NCI-H146 treated with DMSO at 0.1 percent for 48 hours (cell line): ENCODE results near the gene BRD4.

Source experiments
- DNase-seq: peaks from one replicate; lab custom pipeline; 2025; ENCODE audit not compliant: unreplicated experiment; lab: John Stamatoyannopoulos, UW

Gene BRD4

DNA sequence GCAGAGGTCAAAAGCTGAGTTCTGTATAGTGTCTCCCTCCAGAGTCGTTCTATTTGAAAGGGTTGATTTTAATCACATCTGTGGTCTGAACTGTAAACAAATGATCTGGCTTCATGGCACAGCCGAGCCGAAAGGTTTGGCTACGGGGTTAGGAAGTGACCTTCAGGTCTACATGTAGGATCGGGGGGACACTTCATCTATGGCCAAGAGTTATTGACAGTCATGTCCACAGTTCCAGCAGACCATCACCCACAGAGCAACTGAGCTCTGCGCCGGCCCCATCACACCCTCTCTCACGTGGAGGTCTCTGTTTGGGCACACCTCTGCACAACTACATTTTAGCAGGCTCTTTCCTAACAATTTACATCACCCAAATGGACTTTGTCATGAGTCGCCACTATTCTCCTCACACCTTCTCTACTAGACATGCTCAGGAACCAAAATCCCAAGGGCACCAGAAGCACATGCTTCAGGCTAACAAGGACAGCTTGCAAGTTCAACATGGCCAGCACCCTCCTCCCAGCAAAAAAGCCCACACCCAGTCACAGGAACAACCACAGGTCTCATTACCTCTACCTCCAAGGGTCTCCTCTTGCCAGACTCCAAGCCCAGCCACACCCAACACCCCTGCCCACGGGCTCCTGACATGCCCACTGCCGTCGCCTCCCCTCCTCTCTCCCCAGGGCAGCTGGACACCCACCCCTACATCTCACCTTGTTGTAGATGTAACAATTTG, 64.0 kb downstream of the BRD4 start:
- DNase-seq: no peak

DNA sequence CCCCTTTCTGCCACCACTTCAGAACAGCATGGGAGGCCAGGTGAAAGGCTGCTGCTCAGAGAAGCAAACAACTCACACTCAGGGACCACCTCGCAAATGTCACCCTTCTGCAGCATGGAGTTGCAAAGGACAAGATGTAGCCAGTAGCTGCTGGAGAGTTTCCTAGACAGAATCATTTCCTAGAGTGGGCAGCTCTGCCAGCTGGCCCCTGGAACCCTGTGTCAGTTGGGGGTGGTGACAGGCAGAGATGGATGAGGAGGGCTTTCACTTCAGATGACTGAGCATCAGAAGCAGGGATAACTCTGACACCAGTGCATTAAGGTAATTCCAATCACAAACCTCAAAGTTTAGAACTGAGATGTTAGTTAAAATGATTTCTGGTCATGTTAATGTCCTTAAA, 65.7 kb downstream of the BRD4 start:
- no peak for DNase-seq

DNA sequence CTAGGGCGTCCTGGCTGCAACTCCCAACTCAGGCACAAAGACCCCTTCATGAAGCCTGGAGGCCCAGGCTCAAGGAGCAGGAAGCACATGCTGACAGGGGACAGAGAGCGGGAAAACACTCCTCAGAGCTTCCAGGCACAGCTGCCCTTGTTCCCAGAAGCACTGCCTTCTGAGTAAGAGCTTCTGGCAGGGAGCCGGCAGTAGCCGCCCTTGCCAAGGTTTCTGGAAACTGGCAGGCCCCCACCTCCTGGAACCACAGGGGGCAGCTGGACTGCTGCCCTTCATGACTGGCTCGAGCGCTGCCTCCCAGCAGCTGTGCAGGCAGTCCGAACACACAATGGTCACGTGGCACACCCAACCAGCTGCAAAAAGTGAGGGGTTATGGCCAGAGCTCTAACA, 66.5 kb downstream of the BRD4 start:
- DNase-seq: no peak

DNA sequence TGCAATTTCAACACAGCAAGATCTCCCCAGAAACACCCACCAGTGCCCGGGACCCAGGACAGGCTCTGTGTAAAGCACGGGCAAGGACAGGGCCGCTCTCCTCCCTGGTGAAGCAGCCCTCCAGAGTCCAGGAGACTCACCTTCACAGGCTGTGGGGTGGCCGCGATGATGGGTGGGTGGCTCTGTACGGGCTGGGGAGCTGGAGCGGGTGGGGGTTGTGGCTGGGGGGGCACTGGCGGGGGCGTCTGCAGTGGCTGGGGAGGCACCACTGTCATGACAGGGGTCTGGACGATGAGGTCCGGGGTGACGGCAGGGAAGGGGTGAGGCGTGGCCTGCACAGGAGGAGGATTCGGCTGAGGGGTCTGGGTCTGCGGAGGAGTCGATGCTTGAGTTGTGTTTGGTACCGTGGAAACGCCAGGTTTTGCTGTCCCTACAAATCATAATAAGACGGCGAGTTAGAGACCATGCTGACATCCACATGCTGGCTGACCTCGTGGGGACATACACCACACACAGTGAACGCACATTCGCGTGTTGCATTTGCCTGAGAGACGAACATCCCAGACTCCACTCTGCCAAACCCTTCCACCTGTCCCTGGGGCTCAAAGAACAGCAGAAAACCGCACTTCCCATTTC, 67.0 kb downstream of the BRD4 start:
- DNase-seq: no peak

GRCh38 chr19:15264933-15265206, 67.5 kb downstream of the BRD4 start:
- no peak for DNase-seq

DNA sequence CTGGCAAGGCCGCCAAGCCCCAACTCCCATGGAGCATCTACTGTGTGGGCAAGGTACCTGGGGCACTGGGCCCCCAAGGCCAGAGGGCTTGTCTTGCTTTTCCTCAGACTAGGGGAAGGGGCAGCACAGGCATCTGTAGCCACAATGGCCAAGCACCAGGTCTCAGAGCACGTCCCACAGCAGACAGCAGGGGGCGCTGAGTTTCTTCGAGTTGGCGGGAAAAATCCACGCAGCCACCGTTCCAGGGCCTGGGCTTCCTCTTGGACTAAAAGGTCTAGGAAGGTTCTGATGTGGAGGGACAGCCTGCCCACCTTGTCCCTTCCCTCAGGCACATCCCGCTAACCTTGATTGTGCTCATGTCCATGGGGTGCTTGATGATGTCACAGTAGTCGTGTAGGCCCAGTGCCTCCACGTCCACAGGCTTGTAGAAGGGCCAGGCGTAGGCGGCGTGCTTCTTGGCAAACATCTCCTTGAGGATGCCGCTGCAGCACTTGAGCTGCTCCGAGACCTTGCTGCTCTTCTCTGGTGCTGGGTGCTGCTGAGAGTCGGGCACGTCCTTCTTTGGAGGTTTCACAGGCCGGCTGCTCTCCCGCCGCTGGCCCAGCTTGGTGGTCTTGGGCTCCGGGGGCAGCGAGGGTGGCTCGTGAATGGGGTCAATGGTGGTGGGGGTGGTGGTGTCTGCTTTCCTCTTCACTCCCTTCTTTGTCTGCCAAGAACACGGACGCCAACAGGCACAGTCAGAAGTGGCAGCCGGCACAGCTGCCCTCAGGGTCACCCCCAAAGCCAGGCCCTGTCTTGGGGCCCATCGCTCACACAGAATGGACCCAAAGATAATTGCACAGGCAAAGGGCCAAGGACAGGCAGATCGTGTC, 68.0 kb downstream of the BRD4 start:
- no peak for DNase-seq

DNA sequence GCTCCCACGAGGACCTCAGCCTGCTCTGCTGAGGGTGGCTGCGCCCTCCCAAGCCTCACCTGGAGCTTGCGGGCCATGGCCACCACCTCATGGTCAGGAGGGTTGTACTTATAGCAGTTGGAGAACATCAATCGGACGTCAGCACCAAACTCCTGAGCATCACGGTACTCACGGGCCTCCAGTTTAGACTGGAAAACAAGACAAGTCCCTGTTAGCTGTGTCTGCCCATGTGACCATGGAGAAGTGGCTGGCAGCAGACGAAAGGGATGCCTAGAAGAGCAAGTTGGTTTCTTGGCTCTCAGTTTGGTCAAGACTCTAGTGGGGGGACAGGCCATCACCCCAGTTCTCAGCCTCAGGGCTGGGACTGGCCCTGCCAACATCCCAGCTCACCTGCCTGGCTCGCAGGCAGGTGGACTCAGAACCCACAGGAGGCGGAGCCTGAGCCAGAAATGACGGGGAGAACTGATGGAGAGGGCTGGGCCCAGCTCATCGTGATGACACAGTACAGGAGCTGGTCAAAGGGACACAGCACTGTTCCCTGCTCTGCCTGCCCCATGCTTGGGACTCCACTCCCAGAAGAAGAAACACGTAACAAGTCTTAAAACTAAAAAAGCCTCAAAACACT, 68.9 kb downstream of the BRD4 start:
- DNase-seq: no peak

DNA sequence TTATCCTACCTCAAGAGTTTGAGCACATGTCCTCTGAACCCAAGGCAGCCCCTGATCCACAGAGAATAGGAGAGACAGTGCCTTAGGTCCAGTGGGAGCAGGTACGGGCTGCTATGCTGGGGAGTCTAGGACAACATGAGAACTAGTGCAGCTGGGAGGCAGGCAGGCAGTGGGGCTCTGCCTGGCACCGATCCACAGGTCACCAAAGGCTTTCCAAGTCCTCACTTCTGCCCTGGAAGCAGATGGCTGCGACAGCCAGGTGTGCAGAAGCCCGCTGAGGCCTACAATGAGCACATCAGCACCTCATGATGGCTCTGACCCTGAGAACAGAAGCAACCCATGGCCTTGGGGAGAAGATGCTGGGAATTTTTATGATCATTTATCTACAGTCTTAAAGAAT, 70.3 kb downstream of the BRD4 start:
- no peak for DNase-seq

GRCh38 chr19:15260939-15261338, 71.4 kb downstream of the BRD4 start:
- no peak for DNase-seq

DNA sequence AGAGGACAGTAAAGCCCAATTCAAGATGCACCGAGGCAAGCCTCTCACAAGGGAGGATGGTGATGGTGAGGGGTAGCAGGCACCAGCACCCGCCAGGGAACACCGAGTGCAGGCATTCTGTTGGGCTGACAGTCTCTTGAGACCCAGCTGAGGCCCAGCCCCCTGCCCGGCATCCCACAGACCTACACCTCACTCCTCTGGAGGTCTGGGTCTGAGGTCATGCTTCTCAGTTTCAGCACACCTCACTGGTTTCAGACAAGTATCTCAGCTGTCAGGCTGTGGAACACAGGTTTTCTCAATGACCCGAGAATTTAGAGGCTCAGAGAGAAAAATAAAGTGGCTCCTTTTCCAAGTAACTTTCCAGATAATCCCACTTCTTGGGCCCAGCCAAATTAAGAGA, 72.4 kb downstream of the BRD4 start:
- DNase-seq: no peak

DNA sequence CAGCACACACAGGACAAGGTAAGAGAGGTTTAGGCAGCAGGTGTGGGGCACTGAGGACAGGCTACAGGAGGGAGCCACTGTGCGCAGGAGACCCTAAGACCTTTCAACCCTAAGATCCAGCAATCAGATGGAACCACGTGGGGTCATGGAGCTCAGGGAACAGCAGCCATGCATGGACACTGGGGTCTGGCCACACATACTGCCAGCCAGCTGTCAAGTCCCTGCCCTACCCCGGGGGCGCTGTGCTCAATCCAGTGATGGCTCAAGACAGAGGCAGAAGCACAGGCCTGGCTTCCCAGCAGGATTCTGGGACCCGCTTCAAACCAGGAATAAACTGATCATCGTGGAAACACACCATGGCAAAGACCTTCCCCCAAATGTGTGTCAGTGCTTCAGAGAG, 74.6 kb downstream of the BRD4 start:
- no peak for DNase-seq

- DNase-seq: no peak
These were observed 75.5 kb downstream of the BRD4 start for GRCh38 chr19:15256708-15257331.

- no peak for DNase-seq
These were observed 76.9 kb downstream of the BRD4 start for GRCh38 chr19:15255359-15255990.

GRCh38 chr19:15254547-15254946, 77.8 kb downstream of the BRD4 start:
- DNase-seq: no peak

DNA sequence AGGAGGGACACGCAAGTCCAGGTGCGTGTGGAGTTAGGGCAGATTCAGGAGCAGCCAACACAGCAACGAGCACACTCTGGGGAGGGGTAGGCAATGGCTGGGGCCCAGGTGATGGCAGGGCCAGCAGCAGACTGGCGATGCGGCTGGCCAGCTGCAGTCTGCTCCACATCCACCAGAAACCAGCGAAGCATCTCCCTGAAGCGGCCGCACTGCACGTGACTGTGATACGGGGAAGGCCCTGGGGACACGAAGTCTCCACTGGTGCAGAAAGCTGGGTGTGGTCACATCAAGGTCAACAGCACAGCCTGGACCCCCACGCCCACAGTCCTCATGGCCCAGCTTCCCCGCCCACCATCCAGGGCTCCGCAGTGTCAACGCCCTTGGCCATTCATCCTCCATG, 78.8 kb downstream of the BRD4 start:
- DNase-seq: no peak

DNA sequence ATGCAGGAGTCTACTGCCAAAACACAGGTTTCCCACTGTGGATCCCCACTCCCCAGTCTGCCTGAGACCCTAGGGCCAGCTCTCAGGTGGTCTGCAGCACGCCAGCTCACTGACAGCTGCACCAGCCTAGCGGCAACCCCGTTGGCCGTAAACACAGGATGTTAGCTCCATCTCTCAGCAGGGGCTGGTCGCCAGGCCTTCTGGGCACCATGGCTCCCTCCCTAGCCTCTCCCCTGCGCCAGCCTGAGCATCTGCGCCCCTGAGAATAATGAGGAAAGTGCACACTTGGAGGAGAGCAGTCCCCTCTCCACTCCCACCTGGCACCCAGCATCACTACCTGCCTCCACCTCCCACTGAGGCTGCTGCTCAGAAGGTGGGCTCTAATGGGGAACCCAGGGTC, 79.3 kb downstream of the BRD4 start:
- DNase-seq: no peak

DNA sequence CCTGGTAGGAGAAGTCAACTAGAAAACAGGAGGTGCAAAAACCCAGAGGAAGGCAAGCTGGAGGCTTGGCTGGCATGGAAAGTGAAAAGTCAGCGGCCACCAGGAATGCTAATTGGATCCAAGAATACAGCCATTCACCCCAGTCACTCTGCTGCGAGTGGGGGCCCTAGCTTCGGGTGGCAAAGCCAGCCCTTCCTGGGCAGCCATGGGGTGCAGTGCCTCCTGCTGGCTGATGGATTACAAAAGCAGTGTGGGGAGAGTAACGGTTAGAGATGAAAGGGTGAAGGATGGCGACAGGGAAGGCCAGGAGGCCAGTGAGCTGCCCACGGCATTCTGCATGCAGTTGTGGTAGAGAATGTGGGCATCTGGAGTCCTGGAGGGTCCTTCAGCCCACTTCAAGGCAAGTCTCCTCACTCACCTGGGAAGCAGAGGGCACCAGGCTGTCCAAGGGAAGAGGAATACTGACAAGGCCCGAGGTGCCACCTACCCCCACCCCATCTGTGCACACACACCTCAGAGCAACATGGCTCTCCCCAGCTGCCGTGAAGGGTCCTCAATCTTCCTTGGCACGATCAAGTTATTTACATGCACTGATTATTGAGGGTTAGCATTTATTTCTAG, 79.8 kb downstream of the BRD4 start:
- no peak for DNase-seq

- DNase-seq: no peak
These were observed 80.5 kb downstream of the BRD4 start for GRCh38 chr19:15251749-15252397.

GRCh38 chr19:15251010-15251748, 81.2 kb downstream of the BRD4 start:
- no peak for DNase-seq
